ENCODE results near the gene ARHGAP6. TPM values are rescaled to one million over a fixed set of nuclear protein-coding genes. Genes with fewer than 3 reads are reported as not detected.

ARHGAP6 gene
- total and polyA plus RNA-seq, 2 donors (not counting 3 experiments of a cell fraction or from before 2014, with no cell fraction given) = 0.69 to 0.83 TPM

GRCh38 chrX:11567528-11568220 lies 98.0 kb downstream of the ARHGAP6 start:
- TF ChIP-seq MAX (IDR thresholded peaks at IDR 0.05; ENCODE audit: insufficient read depth, insufficient read length) (no peak), MYC (IDR thresholded peaks at IDR 0.05; ENCODE audit: low read depth, low read length) (no peak), JUN (IDR thresholded peaks at IDR 0.05; ENCODE audit: borderline replicate concordance, insufficient read depth, insufficient read length, low read depth) (no peak), FOS (IDR thresholded peaks at IDR 0.05; ENCODE audit: borderline replicate concordance, insufficient read depth, low read length) (no peak), POLR2A (IDR thresholded peaks at IDR 0.05; ENCODE audit: low read depth, low read length) (no peak), EZH2 (IDR thresholded peaks at IDR 0.05; ENCODE audit: borderline replicate concordance, low read depth, low read length, severe bottlenecking) (no peak), GATA2 (IDR thresholded peaks at IDR 0.05; ENCODE audit: insufficient read depth, insufficient read length, low read depth, low read length) (no peak), POLR2AphosphoS5 (IDR thresholded peaks at IDR 0.05; ENCODE audit: insufficient read depth, low read depth, low read length) (no peak)
- TF ChIP-seq, protein P1, sequence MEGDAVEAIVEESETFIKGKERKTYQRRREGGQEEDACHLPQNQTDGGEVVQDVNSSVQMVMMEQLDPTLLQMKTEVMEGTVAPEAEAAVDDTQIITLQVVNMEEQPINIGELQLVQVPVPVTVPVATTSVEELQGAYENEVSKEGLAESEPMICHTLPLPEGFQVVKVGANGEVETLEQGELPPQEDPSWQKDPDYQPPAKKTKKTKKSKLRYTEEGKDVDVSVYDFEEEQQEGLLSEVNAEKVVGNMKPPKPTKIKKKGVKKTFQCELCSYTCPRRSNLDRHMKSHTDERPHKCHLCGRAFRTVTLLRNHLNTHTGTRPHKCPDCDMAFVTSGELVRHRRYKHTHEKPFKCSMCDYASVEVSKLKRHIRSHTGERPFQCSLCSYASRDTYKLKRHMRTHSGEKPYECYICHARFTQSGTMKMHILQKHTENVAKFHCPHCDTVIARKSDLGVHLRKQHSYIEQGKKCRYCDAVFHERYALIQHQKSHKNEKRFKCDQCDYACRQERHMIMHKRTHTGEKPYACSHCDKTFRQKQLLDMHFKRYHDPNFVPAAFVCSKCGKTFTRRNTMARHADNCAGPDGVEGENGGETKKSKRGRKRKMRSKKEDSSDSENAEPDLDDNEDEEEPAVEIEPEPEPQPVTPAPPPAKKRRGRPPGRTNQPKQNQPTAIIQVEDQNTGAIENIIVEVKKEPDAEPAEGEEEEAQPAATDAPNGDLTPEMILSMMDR (IDR thresholded peaks at IDR 0.05; ENCODE audit: extremely low read depth in 1 of 2, insufficient read depth in 1 of 2, low read depth in 1 of 2, low read length in 2 of 2) = no peak
- Histone ChIP-seq H4K20me1 (replicated peaks; ENCODE audit: control insufficient read depth, extremely low read depth, insufficient read depth, low read length) (no peaks in the 10 kb centered on the region), H3K9me3 (replicated peaks; ENCODE audit: control insufficient read depth, insufficient read depth, low read length) (no peaks in the 10 kb centered on the region), H3K4me3 (replicated peaks in 1 of 3; ENCODE audit: insufficient read depth in 1 of 3, low read depth in 1 of 3, low read length in 3 of 3) (no peak overlapping the region), H3K4me1 (ENCODE audit: control insufficient read depth, extremely low read depth, insufficient read depth, low read length) (no peaks in the 10 kb centered on the region), H3K27ac (ENCODE audit: insufficient read depth, low read depth, low read length) (no peak overlapping the region), H3K9me1 (replicated peaks; ENCODE audit: control insufficient read depth, extremely low read depth, insufficient read depth, low read length) (no peaks in the 10 kb centered on the region), H3K36me3 (ENCODE audit: control insufficient read depth in 2 of 2, extremely low read depth in 1 of 2, insufficient read depth in 2 of 2, low read length in 2 of 2) (no peaks in the 10 kb centered on the region), H3K4me2 (ENCODE audit: insufficient read depth, low read length) (no peak overlapping the region), H2AFZ (ENCODE audit: low read depth, low read length) (no peak overlapping the region), H3K27me3 (ENCODE audit: control insufficient read depth in 2 of 2, insufficient read depth in 2 of 2, low read length in 2 of 2) (no peaks in the 10 kb centered on the region), H3K9ac (replicated peaks; ENCODE audit: extremely low read depth, insufficient read depth, low read length) (no peak overlapping the region), H3K79me2 (ENCODE audit: control insufficient read depth, insufficient read depth, low read length) (no peaks in the 10 kb centered on the region)
- intact Hi-C loops (cut with micrococcal nuclease) (no loop called here), dilution Hi-C loops (cut with MboI; ENCODE audit: extremely low pct_ligation_motif_present, low sequenced_read_pairs) (no loop called here)
- no TSS peak for BruUV-seq (replicated peaks)
- DNase-seq (ENCODE audit: low read depth, low spot score) (no peak), FAIRE-seq (no peak)
- CTCF ChIA-PET = no interaction called here
- POLR2A ChIA-PET = no interaction called here
